Measurements from ENCODE around the gene COLGALT1.
A peak's percentile ranks its signal among the peaks of the same experiment; 100 is the strongest.

COLGALT1 gene

GRCh38 chr19:17616961-17617806 lies 61.7 kb downstream of the COLGALT1 start (continued):
- peak; percentile 65 for TF ChIP-seq ATF2 (tag by site-specific recombination; IDR thresholded peaks at IDR 0.05; ENCODE audit: low read depth)

- H3K9me3 ChIP-seq (ENCODE audit: control insufficient read depth, insufficient read depth, low read depth, low read length), result no peaks in the 10 kb centered on the region
- no peaks in the 10 kb centered on the region for H3K36me3 ChIP-seq (ENCODE audit: control insufficient read depth in 2 of 2, insufficient read depth in 1 of 2, low read length in 2 of 2)
- ChIA-PET POLR2A (no interaction called here), CTCF (interaction anchor here (1.2 kb wide), 1 partner anchor 12 kb away, joined by 3 read pairs; no protein-coding TSS in a partner anchor)
- H3K4me3 ChIP-seq (ENCODE audit: low read depth, low read length), result no peak overlapping the region
- TF ChIP-seq ZFP3 (tag by site-specific recombination; IDR thresholded peaks at IDR 0.05; ENCODE audit: low read depth), result peak; percentile 93
- TF ChIP-seq EGR2 (tag by site-specific recombination; IDR thresholded peaks at IDR 0.05; ENCODE audit: low read depth), result peak; percentile 61
- TF ChIP-seq ZNF555 (tag by site-specific recombination; conservative IDR thresholded peaks at IDR 0.05), result no peak
- no peak for TF ChIP-seq ZNF549 (tag by site-specific recombination; IDR thresholded peaks at IDR 0.05)
- no peak overlapping the region for H3K27ac ChIP-seq (ENCODE audit: extremely low read depth, low read depth, low read length)
- no peaks in the 10 kb centered on the region for H3K4me1 ChIP-seq (ENCODE audit: control insufficient read depth, insufficient read depth, low read length)
Measured at GRCh38 chr19:17617807-17618192, 62.4 kb downstream of the COLGALT1 start.

- Histone ChIP-seq H3K9me3 (ENCODE audit: control insufficient read depth, insufficient read depth, low read depth, low read length) (no peaks in the 10 kb centered on the region), H3K27ac (ENCODE audit: extremely low read depth, low read depth, low read length) (no peak overlapping the region), H3K4me1 (ENCODE audit: control insufficient read depth, insufficient read depth, low read length) (no peaks in the 10 kb centered on the region), H3K4me3 (ENCODE audit: low read depth, low read length) (no peak overlapping the region), H3K36me3 (ENCODE audit: control insufficient read depth in 2 of 2, insufficient read depth in 1 of 2, low read length in 2 of 2) (no peaks in the 10 kb centered on the region)
- TF ChIP-seq ZNF280D (tag by site-specific recombination; IDR thresholded peaks at IDR 0.05), result 0 out of 2 replicates have a peak, but pooled peaks have one; percentile 23
- no peak for TF ChIP-seq ZNF37A (tag by site-specific recombination; IDR thresholded peaks at IDR 0.05)
- POLR2A ChIA-PET, result interaction anchor here (0.7 kb wide), 1 partner anchor 8 kb away, joined by 3 read pairs; no protein-coding TSS in a partner anchor
- CTCF ChIA-PET, result interaction anchor here (0.5 to 1.2 kb wide), 2 partner anchors 12 to 120 kb away, joined by 3 read pairs; no protein-coding TSS in a partner anchor
Measured at GRCh38 chr19:17618281-17618903, 62.9 kb downstream of the COLGALT1 start.

- H3K36me3 ChIP-seq (ENCODE audit: control insufficient read depth in 2 of 2, insufficient read depth in 1 of 2, low read length in 2 of 2), result no peaks in the 10 kb centered on the region
- ChIA-PET POLR2A (interaction anchor here (0.7 kb wide), 1 partner anchor 8 kb away, joined by 3 read pairs; no protein-coding TSS in a partner anchor), CTCF (interaction anchor here (0.5 to 1.2 kb wide), 2 partner anchors 13 to 120 kb away, joined by 3 read pairs; no protein-coding TSS in a partner anchor)
- H3K4me3 ChIP-seq (ENCODE audit: low read depth, low read length), result no peak overlapping the region
- H3K4me1 ChIP-seq (ENCODE audit: control insufficient read depth, insufficient read depth, low read length), result no peaks in the 10 kb centered on the region
- TF ChIP-seq SALL2 (tag by site-specific recombination; IDR thresholded peaks at IDR 0.05; ENCODE audit: borderline replicate concordance), result no peak
- TF ChIP-seq ZNF335 (tag by site-specific recombination; conservative IDR thresholded peaks at IDR 0.05), result no peak
- TF ChIP-seq ZNF521 (tag by site-specific recombination; IDR thresholded peaks at IDR 0.05), result no peak
- no peak for TF ChIP-seq GLIS1 (tag by site-specific recombination; IDR thresholded peaks at IDR 0.05)
- TF ChIP-seq ZNF654 (tag by site-specific recombination; IDR thresholded peaks at IDR 0.05; ENCODE audit: low read depth), result no peak
- TF ChIP-seq ZNF514 (tag by site-specific recombination; IDR thresholded peaks at IDR 0.05), result no peak
- H3K27ac ChIP-seq (ENCODE audit: extremely low read depth, low read depth, low read length), result no peak overlapping the region
- H3K9me3 ChIP-seq (ENCODE audit: control insufficient read depth, insufficient read depth, low read depth, low read length), result no peaks in the 10 kb centered on the region
Measured at GRCh38 chr19:17618936-17619335, 63.5 kb downstream of the COLGALT1 start.
